Breast epithelium (tissue), 3 donors: Measurements from ENCODE around the gene NAT16.

Source experiments
- POLR2A ChIP-seq: fragments of 450-650 bp; IDR thresholded peaks from one replicate; pipeline ENCODE4 v1.6.1; 2016; ENCODE audit warnings: antibody characterized with exemption, mild to moderate bottlenecking, moderate library complexity
- POLR2AphosphoS5 ChIP-seq, 3 donors: sonication (generic); formaldehyde crosslinking; IDR thresholded peaks; one replicate each; pipeline ENCODE4 v1.6.1; 2017; ENCODE audit warnings: antibody characterized with exemption in 3 of 3
- TF ChIP-seq, protein P1 (sequence below), 3 donors: fragments of 450-650 bp; IDR thresholded peaks; one replicate each; pipeline ENCODE4 v1.5.1; 2016 to 2017; ENCODE audit warnings: antibody characterized with exemption in 3 of 3, mild to moderate bottlenecking in 3 of 3, moderate library complexity in 3 of 3

GRCh38 chr7:101153969-101154692 lies 26.0 kb downstream of the NAT16 start, which contains the start of gene AP1S1:
- TF ChIP-seq, protein P1, sequence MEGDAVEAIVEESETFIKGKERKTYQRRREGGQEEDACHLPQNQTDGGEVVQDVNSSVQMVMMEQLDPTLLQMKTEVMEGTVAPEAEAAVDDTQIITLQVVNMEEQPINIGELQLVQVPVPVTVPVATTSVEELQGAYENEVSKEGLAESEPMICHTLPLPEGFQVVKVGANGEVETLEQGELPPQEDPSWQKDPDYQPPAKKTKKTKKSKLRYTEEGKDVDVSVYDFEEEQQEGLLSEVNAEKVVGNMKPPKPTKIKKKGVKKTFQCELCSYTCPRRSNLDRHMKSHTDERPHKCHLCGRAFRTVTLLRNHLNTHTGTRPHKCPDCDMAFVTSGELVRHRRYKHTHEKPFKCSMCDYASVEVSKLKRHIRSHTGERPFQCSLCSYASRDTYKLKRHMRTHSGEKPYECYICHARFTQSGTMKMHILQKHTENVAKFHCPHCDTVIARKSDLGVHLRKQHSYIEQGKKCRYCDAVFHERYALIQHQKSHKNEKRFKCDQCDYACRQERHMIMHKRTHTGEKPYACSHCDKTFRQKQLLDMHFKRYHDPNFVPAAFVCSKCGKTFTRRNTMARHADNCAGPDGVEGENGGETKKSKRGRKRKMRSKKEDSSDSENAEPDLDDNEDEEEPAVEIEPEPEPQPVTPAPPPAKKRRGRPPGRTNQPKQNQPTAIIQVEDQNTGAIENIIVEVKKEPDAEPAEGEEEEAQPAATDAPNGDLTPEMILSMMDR (IDR thresholded peaks at IDR 0.05): no peak
- TF ChIP-seq POLR2A: no peak
- peak; percentile 27 to 42 (median 30) for TF ChIP-seq POLR2AphosphoS5 (IDR thresholded peaks at IDR 0.05)
